Right ventricle myocardium inferior (tissue), 1 donor: ENCODE data around the gene FLNA. TPM values are rescaled to one million over a fixed set of nuclear protein-coding genes. Genes with fewer than 3 reads are reported as not detected.
"Not testable (repeated sequence)": the region's sequence is repeated elsewhere in the genome, so short reads cannot be mapped to it uniquely, and the experiment has no call there.

Experiments used
- ATAC-seq: fragments of 200-7000 bp; cut with Tn5 transposase; one replicate; pipeline ENCODE4 v1.9.1; 2020; ENCODE audit warnings: mild to moderate bottlenecking, moderate library complexity
- DNase-seq: peaks from one replicate; pipeline ENCODE4 v3.0.0; 2021; ENCODE audit errors: missing footprints
- intact Hi-C: fragments of 100-400 bp; cut with DNase I; formaldehyde crosslinking; loops from one replicate; pipeline ENCODE4 v1.11.0; 2022
- total RNA-seq: library from RNA; stranded (reverse); fragmentation: NEBNext Ultra II Directional; extraction: Animal tissue kit (Norgen Biotek cat#: 25700); gene quantifications from one replicate; pipeline ENCODE4 v1.2.1, GENCODE V29; 2021
- donor health status: DM: no; HTN: yes; CAD: no; lungs with severe emphysema.

The FLNA gene
- total RNA-seq, 1 donor from 2014 or later, result 253 TPM

DNA sequence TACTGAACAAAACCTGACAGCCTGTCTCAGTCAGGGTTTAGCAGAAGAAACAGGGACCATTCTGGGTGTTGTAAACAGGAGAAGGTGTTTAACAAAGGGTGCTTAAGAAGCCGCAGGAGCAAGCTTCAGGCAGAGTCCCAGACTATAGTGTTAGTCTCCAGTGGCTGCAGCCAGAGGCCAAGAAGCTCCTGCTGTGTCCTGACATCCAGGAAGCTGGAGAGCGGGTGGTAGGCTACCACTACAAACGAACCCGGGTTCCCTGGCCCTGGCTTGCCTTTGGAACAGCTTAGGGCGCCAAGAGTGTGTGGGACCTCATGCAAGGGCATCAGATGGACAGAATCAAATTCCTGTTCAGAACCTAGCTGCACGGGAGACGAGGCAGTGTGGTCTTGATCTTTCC is 50.9 kb downstream of the FLNA start:
- no peak for DNase-seq
- intact Hi-C loops, result no loop called here
- ATAC-seq, result no peak

DNA sequence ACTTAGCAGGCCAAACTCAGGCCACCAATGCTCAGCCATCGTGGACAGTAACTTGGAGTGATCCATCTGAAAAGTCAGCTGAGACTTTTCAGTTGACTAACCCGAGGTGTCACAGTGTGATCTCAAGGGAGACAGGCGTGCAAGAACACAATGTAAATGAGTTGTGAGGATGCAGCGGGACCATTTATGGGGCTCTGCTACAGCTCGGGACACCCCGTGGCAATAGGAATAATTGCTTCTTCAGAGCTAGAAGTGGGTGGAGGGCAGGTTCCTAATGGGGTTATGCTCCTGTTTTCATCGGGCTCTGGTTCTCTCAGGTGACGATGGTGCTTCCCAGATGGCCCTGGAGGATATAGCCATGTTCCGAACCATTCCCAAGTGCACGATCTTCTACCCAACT is 51.5 kb downstream of the FLNA start:
- intact Hi-C loops, result no loop called here
- DNase-seq, result no peak
- ATAC-seq, result no peak

DNA sequence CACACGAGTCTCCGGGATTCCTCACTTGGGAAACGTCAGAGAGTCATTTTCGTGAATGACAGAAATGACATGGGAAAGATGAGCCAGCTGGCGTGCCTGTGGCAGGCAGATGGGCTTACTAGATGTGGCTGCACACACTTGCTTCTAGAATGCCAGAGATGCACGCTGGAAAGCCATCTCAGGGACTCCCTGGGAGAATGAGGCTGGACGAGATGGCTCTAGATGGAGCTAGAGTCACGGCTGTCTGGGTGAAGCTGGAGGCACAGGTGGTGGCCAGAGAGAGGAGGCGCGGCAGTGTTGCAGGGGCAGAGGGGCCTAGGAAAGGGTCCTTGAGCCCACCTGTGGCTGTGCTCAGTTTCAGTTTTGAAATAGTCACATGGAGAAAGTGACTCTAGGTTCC is 52.8 kb downstream of the FLNA start:
- intact Hi-C loops, result no loop called here

DNA sequence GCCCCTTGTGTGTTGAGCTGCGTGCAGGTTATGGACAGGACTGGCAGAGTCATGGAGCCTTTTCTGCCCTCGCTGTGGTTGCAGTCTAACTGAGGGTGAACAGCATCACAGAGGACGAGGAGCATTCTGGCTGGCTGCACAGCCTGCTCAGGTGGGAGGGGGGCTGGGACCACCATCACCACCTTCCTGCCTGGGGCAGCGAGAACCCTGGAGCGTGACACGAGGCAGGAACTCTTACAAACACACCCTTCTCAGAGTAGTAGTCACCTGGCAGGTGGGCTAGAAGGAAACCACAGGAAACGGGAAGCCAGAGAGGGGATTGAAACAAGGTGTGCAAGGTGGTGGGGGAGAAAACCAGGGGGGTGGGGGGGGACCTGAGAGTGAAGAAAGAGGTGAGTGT is 53.3 kb downstream of the FLNA start:
- intact Hi-C loops, result no loop called here
- no peak for ATAC-seq
- DNase-seq, result no peak

More for the DNA sequence above, 52.8 kb downstream of the FLNA start:
- DNase-seq (no peak), ATAC-seq (peak; percentile 54)

DNA sequence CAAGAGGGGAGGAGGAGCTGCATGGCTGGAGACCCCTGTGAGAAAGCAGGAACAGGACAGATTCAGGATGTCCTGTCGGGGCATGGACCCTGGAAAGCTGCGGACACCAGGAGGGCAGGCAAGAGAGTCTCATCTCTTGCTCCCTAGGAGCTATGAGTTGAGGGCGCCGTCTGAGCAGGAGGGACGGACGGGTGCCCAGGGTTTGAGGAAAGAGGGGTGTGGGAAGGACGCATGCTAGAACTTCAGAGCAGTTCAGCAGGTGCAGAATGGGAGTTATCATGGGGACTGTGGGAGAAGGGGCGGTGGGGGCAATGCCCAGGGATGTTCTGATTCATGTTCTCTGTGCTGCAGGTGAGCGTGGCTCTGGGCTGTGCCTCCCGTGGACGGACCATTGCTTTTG is 54.0 kb downstream of the FLNA start:
- intact Hi-C loops, result no loop called here

DNA sequence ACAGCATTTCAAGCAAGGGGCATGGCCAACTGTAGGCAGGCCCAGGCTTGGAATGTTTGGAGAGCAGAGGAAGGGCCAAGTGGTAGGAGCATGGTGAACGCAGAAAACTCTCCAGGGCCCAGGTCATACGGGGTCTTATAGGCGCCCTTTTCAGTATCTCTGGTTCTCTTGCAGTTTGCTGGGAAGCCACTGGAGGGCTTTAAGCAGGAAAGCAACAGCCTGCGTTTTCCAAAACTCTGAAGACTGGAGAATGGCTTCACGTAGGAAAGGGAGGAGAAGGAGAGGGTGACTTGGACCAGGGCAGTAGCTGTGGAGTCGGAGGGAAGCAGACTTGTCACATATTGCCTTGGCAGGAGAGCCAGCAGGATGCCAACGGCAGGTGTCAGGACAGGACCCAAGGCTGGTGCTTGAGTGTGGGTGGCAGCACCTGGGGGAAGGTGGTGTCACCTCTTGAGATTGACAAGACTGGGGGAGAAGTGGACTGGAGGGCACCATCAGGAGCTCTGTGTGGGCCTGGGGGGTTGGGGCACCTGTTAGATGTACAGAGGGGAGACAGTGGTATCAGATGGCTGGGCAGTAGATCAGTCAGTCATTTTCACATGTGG is 56.9 kb downstream of the FLNA start:
- intact Hi-C loops, result no loop called here
- DNase-seq, result no peak
- no peak for ATAC-seq

More for the DNA sequence above, 54.0 kb downstream of the FLNA start:
- ATAC-seq (no peak), DNase-seq (no peak)

DNA sequence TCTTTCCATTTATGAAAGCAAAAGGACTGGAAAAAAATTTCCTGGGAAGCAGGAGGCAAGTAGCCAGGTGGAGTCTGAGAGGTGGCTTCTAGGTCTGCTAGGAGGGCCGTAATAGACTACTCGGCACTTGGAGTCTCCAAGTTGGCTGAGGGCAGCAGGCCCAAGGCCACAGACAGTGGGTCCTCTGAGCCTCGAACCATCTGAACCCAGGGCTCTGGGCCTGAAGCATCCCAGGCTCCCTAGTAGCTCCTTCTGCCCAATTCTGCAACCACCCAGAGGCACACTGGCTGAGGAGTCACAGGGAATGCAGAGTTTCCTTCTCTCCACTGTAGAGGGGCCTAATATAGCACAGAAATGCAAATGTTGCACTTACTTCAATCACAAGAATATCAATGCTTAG is 59.0 kb downstream of the FLNA start:
- ATAC-seq, result no peak
- intact Hi-C loops, result no loop called here
- DNase-seq, result no peak

DNA sequence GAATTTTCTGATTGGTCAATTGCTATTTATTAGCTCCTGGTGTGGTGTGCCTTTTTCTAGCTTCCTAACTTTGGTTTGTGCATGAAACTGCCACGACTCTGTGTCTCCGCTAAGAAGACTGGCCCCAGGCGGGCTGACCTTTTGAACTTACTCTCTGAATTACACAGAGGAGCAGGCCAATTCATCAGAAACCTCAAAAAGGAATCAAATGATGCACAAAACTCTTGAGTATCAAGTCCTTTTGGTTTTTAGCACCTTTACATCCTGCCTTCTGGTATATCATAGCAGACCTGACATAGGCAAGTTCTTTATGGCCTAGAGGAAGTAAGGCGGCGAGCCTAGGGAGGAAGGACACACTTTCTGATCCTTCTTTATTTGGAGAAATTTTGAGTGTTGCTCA is 61.3 kb downstream of the FLNA start:
- ATAC-seq, result no peak
- DNase-seq, result no peak
- intact Hi-C loops, result no loop called here

DNA sequence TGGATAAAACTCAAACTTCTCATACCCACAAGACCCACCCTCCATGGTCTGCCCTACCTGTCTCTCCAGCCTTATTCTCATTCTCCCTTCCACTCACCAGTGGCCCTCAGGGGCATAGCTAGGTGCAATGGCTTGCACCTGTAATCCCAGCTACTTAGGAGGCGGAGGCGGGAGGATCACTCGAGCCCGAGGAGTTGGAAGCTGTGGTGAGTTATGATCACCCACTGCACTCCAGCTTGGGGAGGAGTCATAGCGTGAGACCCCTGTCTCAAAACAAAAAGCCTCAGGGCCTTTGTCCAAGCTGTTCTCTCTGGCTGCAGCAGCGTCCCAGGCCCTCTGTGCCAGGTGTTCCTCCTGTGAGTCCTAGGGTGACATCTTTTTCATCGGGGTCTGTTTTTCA is 62.3 kb downstream of the FLNA start:
- ATAC-seq (no peak), DNase-seq (no peak)
- intact Hi-C loops, result no loop called here

DNA sequence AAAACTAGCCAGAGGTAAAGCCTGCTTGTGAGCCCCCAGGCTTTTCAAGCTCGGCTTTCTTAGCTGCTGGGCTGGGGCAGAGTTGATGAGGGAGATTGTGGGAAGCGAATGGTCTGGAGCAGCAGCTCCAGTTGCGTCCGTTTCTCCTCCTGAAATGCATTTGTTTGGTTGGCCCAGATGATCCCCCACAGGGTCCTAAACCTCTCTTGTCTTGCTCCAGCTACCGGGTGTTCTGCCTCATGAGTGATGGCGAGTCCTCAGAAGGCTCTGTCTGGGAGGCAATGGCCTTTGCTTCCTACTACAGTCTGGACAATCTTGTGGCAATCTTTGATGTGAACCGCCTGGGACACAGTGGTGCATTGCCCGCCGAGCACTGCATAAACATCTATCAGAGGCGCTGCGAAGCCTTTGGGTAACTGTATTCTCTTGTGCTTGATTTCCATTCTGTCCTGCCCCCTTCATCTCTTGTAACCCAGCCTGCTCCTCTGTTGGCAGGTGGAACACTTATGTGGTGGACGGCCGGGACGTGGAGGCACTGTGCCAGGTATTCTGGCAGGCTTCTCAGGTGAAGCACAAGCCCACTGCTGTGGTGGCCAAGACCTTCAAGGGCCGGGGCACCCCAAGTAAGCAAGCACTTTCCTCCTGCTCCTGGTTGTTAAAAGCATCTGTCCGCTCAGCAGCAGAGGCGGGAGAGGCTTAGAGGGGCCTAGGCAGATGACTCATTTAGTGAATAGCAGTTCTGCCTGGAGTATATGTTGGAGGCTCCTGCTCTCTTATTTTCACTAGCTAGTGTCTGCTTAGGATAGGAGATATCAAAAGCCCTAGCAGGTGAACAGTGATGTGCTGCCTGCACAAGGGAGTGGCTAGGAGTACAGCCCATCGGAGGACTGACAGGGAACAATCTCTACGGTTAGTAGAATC is 63.6 kb downstream of the FLNA start:
- intact Hi-C loops, result no loop called here
- DNase-seq (no peak), ATAC-seq (no peak)

DNA sequence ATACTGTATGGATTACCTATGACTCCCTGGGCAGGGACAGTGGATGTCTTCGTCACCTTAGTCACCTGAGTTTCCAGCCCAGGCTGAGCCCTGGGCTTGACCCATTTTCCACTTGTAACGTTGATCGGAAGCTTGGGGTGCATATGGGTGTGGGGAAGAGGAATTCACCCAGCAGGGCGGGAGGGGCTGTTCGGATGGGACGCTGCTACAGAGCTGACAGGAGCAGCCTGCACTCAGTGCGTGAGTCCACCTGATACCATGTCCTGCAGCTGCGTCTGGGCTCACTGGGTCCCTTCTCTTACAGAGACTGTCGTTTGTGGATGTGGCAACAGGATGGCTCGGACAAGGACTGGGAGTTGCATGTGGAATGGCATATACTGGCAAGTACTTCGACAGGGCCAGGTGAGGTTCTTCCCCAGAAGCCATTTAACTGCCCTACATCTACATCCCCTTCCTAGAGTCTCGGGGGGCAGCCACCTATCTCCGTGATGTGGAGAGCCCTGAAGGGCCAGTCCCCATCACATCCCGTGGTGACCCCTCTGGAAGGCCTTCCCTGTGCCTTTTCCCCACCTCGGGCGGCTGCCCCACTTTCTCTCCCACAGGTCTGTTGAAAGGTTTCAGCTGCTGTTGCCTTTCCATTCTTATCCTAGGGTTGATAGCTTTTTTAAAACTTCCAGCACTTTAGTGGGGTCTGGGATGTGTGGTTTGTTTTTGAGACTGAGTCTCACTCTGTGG is 65.2 kb downstream of the FLNA start:
- no peak for ATAC-seq
- no peak for DNase-seq
- intact Hi-C loops, result no loop called here

DNA sequence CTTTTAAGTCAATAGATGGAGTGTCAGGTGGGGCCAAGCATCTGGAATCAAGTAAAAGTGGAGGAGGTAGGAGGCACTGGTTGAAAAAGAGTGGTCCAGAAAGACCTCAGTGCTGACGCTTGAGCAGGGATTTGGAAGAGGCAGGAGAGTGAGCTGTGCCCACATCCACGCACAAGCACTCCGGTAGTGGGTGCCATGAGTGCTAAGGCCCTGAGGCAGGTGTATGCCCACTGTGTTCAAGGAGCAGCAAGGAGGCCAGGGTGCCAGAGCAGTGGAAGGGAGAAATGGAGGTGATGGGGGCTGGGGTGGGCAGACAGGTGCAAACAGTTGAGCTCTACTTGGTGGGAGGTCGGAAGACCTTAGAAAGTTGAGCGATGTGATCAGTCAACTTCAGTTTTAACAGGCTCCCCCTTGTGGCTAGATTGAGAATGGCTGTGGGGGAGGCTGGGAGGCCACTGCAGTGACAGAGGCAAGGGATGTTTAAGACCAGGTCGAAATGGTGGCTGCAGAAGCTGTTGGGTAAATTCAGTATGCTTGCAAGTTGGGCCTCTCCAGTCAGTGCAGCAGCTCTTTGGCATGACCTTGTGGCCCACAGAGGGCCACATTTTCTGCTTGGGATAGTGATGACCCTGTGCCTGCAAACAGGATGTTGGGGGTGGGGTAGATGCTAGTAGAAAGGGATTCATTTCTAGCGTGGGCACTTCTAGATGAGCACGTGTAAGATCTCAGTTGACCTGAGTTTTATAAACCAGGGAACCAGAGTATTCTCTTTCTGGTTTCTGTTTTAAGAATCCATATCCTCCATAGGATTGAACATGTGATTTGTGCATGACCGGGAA is 66.1 kb downstream of the FLNA start:
- intact Hi-C loops, result no loop called here
- DNase-seq (peak; percentile 73), ATAC-seq (peak; percentile 39)

DNA sequence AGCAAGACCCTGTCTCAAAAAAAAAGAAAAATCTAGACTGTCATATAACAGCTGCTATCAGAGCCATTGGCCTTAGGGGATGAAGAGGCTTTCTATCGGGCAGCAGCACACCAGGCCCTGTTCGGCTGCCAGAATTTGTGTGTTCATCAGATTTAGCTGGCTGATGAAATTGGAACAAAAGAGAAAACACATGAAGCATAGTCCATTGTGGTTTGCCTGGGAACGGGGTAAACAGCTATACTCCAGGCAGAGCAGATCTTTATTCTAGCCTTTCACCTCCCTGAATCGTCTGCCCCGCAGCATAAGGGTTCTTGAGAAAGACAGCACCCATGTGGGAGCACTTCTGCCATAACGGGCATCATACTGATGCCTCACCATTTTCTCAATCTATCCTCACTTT is 67.2 kb downstream of the FLNA start:
- ATAC-seq, result no peak
- intact Hi-C loops, result no loop called here
- DNase-seq, result no peak

DNA sequence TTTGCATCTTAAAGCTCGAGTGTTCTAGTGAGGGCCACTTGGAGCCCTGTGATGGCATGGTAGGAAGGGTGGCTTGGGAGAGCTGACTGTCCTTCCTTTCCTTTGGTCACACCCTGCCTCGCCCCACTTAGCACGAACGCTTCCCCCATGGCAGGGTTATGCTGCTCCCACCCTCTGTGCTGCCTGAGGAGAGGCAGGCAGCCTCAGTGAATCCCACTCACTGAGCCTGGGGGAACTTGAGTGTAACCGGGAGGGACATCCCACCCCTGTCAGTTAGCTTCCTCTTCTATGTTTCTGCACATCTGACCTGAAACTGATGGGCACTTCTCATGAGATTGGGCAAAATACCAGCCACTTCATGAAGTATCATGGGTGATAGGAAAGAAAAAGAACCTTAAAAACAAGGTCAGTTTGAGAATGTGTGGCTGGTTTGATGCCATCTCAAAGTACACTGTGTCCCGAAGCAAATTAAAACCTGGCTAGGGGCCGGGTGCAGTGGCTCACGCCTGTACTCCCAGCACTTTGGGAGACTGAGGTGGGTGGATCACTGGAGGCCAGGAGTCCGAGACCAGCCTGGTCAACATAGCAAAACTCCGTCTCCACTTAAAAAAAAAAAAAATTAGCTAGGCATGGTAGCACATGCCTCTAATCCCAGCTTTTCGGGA is 68.8 kb downstream of the FLNA start:
- intact Hi-C loops, result no loop called here
- DNase-seq (no peak), ATAC-seq (peak; percentile 31)

DNA sequence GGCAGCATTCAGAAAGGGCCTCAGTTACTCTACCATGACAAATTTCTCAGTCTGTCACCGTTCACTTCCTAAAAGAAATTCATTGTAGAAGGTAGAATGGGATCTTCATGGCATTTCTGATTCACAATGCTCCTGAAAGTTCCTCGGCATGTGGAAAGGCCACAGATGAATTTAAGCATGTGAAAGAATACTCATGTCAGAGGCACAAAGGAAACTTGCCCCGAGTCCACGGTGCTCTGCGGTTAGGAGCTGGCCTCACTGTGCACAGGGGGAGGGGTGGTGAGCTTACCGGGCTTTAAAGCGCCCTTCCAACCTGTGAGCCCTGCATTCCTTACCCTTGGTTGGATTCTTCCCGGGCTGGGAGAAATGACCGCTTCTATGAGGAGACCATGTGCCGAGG is 69.6 kb downstream of the FLNA start:
- no peak for DNase-seq
- intact Hi-C loops, result no loop called here

DNA sequence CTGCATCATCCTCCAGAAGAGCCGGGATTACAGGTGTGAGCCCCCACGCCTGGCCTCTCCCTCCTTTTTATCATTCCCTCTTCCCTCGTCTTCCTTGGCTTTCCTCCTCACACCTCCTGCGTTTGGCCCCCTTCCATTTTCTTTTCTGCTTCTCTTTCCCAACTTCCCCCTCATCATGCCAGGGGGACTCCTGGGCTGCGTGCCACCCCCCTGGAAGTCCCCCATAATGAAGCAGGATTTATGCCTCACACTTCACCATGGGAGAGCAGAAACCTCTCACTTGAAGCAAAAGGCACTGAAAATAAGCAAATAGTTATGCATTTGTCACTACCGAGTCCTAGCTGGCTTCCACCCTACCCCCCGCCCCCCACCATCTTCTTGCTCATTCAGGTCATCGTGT is 71.0 kb downstream of the FLNA start:
- no peak for ATAC-seq
- intact Hi-C loops, result no loop called here
- DNase-seq, result no peak

More for the DNA sequence above, 69.6 kb downstream of the FLNA start:
- no peak for ATAC-seq

DNA sequence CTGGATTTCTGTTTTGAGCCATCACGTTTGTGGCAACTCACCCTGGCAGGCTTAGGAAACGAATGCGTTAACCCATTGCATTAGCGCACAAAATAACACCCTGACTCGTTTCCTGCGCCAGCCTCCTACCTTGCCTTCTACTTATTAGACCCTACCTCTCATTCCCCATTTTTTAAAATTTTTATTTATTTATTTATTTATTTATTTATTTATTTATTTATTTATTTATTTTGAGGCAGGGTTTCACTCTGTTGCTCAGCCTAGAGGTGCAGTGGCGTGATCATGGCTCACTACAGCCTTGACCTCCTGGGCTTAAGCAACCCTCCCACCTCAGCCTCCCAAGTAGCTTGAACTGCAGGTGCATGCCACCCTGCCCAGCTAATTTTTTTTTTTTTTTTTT is 71.4 kb downstream of the FLNA start:
- DNase-seq, intact Hi-C loops, ATAC-seq: not testable (repeated sequence)

DNA sequence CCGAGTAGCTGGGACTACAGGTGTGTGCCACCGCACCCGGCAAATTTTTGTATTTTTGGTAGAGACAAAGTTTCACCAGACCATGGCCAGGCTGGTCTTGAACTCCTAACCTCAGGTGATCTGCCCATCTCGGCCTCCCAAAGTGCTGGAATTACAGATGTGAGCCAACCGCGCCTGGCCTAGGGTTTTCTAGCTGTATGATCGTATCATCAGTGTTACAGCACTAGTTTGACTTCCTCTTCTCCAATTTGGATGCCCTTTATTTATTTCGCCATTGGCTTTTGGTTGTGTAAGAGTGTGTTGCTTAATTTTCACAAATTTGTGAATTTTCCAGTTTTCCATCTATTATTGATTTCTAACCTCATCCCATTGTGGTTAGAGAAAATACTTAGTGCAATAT is 73.6 kb downstream of the FLNA start:
- intact Hi-C loops, result no loop called here
- DNase-seq (peak; percentile 70), ATAC-seq (no peak)
